HL-60/S4 treated with retinoic acid at 250 ng/mL for 4 days and 3 days (cell line): ENCODE measurements around the gene PCAT7.
"Not testable (repeated sequence)": the region's sequence is repeated elsewhere in the genome, so short reads cannot be mapped to it uniquely, and the experiment has no call there.

ENCODE experiments used
- in situ Hi-C: fragments of 300-500 bp; cut with MboI; formaldehyde crosslinking; loops from 2 replicates; pipeline ENCODE4 v1.7.0; 2022; ENCODE audit warnings: low sequenced_read_pairs

Gene PCAT7

DNA sequence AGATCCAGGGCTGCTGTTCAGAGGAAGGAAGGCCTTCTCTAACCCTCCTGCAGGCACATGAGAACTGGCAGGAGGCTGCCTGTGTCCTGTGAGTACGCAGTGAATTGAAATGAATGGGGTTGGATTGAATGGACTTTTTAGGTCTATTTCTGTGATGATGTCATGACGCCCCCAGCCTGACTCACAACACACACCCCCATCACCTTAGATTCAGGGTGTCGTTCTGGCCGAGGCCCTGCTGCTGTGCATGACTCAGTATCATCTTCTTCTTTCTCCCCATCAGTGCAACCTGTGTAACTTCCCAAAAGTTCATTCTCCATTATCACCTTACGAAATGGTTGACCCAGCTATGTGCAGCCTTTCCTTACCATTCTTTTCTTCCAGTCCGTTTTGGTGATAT lies 5.4 kb downstream of the PCAT7 start:
- in situ Hi-C loops, result no loop called here

DNA sequence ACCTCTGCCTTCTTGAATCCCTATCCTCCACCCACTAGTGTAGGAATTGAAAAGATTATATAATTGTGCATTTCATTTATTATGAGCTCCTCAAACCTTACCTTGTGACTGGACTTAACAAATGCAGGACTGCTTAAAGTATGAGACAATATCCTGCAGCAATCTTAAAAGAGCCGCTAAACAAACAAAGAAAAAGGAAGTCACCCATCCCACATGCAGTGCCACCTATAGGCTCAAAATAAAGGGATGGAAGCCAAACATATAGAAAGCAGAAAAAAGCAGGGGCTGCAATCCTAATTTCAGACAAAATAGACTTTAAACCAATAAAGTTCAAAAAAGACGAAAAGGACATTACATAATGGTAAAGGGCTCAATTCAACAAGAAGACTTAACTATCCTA lies 8.7 kb downstream of the PCAT7 start:
- in situ Hi-C loops, result no loop called here

DNA sequence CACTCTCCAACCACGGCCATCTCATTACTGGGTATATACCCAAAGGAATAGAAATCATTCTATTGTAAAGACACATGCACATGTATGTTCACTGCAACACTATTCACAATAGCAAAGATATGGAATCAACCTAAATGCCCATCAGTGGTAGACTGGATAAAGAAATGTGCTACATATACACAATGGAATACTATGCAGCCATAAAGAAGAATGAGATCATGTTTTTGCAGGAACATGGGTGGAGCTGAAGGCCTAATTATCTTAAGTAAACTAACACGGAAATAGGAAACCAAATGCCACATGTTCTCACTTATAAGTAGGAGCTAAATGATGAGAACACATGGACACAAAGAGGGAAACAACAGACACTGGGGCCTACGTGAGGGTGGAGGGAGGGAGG lies 9.4 kb downstream of the PCAT7 start:
- in situ Hi-C loops, result not testable (repeated sequence)

DNA sequence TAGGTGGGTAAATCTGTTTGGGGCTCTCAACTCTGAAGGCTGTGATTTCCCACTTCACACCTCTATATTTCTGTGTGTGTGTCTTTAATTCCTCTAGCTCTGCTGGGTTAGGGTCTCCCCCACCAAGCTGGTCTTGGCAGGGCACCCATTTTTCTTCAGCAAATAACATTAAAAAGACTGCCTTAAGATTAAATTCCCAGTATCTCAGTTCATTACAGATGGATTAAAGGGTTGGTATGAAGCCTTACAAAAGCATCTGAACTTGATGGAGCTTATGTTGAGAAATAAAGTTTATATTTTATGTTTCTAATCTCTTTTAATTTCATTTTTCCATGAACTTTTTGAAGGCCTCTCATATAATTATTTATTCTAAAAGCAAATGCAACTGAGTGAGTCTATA lies 11.7 kb downstream of the PCAT7 start:
- in situ Hi-C loops, result no loop called here

DNA sequence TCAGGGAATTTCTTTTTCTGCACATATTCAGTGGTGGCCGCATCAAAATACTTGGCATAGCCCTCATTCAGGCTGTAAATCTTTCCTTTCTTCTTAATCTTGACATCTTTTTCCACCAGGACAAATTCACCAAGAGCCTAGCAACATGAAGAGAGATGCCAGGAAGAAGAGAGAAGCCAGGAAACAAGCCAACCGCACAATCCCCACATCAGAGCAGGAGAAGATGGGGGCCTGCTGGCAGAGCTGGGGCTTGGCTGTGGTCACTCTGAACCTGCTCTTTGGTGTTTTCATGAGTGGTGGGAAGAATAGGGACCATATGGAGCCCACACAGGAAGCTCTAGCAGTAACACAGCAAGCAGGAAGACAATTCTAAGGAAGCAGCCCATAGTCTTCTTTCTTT lies 12.4 kb downstream of the PCAT7 start:
- in situ Hi-C loops, result no loop called here

- in situ Hi-C loops, result no loop called here
Observed at GRCh38 chr9:94568250-94568889, 13.5 kb downstream of the PCAT7 start.

GRCh38 chr9:94568972-94569712 lies 14.3 kb downstream of the PCAT7 start:
- in situ Hi-C loops, result no loop called here

DNA sequence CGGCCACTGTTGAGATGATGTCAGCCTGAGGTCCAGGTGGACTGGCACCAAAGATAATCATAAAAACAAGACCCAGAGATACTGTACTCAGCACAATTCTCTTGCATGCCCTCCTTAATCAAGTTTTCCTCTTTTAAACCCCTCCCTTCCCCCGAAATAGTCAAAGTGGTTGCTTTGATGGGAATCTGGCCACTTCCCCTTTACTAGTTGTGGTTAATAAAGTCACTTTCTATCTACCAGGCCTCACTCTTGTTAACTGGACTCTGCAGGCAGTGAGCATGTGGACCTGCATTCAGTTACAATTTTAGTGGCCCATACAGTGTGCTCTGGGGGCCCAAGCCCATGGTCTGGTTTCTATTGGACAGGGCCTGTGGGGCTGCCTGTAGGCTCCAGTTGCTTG lies 21.2 kb downstream of the PCAT7 start:
- in situ Hi-C loops, result no loop called here

GRCh38 chr9:94577036-94577435 lies 22.2 kb downstream of the PCAT7 start:
- in situ Hi-C loops, result no loop called here

DNA sequence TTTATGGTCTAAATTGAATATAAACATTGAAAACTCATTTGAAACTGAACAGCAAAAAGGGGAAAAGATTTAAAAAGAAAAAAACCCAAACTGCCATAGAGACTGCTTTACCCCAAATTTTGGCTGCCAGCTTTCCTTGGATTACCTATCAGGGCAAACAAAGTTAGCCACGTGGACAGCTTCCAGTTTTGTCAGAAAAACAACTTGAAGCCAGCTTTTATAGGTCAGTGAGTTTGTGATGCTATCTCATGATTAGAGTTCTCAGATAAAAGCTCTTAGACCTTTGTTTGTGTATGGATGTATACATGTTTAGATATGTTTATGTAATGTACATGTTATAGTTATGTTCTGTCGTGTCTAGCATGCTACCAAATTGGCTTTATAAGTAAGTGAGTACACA lies 22.7 kb downstream of the PCAT7 start:
- in situ Hi-C loops, result no loop called here

DNA sequence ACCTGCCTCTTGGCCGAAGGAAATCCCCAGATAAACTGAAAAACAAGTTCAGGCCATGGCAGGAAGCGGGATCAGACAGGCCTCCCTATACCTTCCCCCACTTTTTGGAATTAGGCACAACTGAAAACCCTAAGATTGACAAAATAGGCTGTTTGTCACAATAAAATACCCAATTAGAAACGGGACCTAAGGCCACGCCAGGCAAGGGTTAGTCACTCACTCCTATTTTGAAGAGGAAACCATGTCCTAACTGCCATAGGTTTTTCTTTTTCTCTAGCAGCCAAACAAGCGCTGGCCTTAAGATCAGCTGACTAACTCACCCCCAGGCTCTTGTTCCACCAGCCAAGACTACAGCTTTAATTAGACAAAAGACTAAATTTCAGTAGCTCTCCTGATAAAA lies 26.8 kb downstream of the PCAT7 start:
- in situ Hi-C loops, result no loop called here

GRCh38 chr9:94584555-94584954 lies 29.7 kb downstream of the PCAT7 start:
- in situ Hi-C loops, result no loop called here

DNA sequence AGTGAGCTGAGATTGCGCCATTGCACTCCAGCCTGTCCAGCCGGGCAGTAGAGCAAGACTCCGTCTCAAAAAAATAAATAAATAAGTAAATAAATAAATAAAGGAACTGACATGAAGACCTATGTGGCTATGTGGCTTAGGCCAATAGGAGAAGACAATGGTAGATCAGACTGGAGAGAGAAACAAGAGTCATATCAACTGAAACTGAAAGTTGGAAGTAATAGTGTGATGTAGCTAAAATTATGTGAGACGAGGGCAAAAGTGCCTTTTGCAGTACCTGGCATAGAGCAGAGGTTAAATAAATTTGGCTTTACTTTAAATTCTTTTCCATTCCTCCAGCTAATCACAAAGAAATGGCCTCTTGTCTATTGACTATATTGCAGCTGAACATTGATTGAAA lies 31.4 kb downstream of the PCAT7 start:
- in situ Hi-C loops, result no loop called here

DNA sequence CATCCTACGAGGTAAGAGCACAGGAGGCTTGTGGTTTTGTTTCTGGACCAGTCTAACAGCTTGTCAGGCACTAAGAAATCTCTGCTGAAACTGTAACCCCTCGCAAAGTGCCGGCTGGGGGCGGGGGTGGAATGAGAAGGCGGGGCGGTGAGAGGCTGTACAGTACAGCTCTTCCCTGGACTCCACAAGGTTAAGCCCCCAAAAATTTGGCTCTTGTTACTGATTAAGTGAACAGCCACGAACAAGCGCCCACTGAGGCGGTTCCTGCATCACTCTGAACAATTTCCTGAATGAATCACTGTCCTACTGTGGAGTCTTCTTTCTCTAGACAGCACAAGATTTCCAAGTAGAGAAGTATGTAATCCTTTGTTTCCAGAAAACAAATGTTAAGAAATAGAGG lies 31.9 kb downstream of the PCAT7 start:
- in situ Hi-C loops, result no loop called here

- in situ Hi-C loops, result no loop called here
Observed at GRCh38 chr9:94588681-94589080, 33.8 kb downstream of the PCAT7 start.

- in situ Hi-C loops, result not testable (repeated sequence)
Observed at GRCh38 chr9:94591046-94591545, 36.2 kb downstream of the PCAT7 start.

- in situ Hi-C loops, result no loop called here
Observed at GRCh38 chr9:94591876-94592275, 37.0 kb downstream of the PCAT7 start.

GRCh38 chr9:94592683-94593082 lies 37.8 kb downstream of the PCAT7 start:
- in situ Hi-C loops, result not testable (repeated sequence)

GRCh38 chr9:94593459-94594345 lies 38.8 kb downstream of the PCAT7 start, which contains the start of gene FBP2:
FBP2 (minus strand) TSS chr9:94593824; CDS start chr9:94593726, 98 bp downstream.
- in situ Hi-C loops, result no loop called here

DNA sequence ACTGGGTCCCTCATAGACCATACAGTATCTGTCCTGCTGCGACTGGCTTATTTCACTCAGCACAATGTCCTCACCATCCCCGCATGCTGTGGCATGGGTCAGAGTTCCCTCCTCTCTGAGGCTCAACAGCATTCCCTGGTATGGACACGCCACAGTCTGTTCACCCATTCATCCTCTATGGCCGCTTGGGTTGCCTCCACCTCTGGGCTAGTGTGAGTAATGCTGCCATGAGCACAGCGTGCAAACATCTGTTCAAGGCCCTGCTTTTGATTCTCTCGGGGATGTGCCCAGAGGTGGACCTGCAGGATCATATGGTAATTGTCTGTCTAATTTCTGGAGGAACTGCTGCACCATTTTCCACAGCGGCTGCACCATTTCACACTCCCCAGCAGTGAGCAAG lies 44.2 kb downstream of the PCAT7 start:
- in situ Hi-C loops, result no loop called here

GRCh38 chr9:94600258-94600657 lies 45.4 kb downstream of the PCAT7 start:
- in situ Hi-C loops, result no loop called here
